CD8-positive, alpha-beta memory T cell (primary cell): ENCODE results near the gene RASAL2. TPM values are rescaled to one million over a fixed set of nuclear protein-coding genes. Genes with fewer than 3 reads are reported as not detected.

Experiments
- CTCF ChIA-PET: fragments of 350-600 bp; sonication (Branson Sonifier 250); formaldehyde crosslinking; loops from one replicate; lab custom pipeline; 2021; ENCODE audit warnings: antibody characterized with exemption; lab: Charles Lee
- POLR2A ChIA-PET: fragments of 350-600 bp; sonication (Branson Sonifier 250); formaldehyde crosslinking; loops from one replicate; lab custom pipeline; 2021; ENCODE audit warnings: antibody characterized with exemption; lab: Charles Lee
- DNase-seq, 5 donors: peaks; one replicate each; pipeline versions ENCODE4 v3.0.0 to v3.0.0-alpha.2; 2020 to 2022; ENCODE audit warnings: mixed read lengths in 1 of 5
- H3K27ac ChIP-seq: one replicate; pipeline ENCODE4 v1.7.0; 2013; ENCODE audit warnings: low read depth, mild to moderate bottlenecking, low read length, moderate library complexity
- H3K27me3 ChIP-seq: 2 replicates; pipeline ENCODE4 v1.7.0; 2013; ENCODE audit warnings: low read length, mild to moderate bottlenecking; ENCODE audit not compliant: insufficient read depth, poor library complexity, severe bottlenecking
- H3K36me3 ChIP-seq: 2 replicates; pipeline ENCODE4 v1.7.0; 2013; ENCODE audit warnings: mild to moderate bottlenecking, low read length, moderate library complexity; ENCODE audit not compliant: insufficient read depth
- H3K4me1 ChIP-seq: 2 replicates; pipeline ENCODE4 v1.7.0; 2013; ENCODE audit warnings: mild to moderate bottlenecking, low read length, moderate library complexity; ENCODE audit not compliant: insufficient read depth
- H3K4me3 ChIP-seq: 2 replicates; pipeline ENCODE4 v1.7.0; 2013; ENCODE audit warnings: mild to moderate bottlenecking, low read length
- H3K9me3 ChIP-seq: 2 replicates; pipeline ENCODE4 v1.7.0; 2013; ENCODE audit warnings: mild to moderate bottlenecking, low read length
- H3K27ac Mint-ChIP-seq, 8 donors: one replicate each; pipeline ENCODE4 v1.8.0; 2020 to 2021; ENCODE audit warnings: mixed read lengths in 8 of 8, mild to moderate bottlenecking in 6 of 8, inconsistent platforms in 3 of 8, moderate library complexity in 3 of 8
- H3K27me3 Mint-ChIP-seq, 2 donors: one replicate each; pipeline ENCODE4 v1.8.0; 2020 to 2021; ENCODE audit warnings: mixed read lengths in 2 of 2, mild to moderate bottlenecking in 1 of 2, moderate library complexity in 1 of 2
- H3K36me3 Mint-ChIP-seq, 3 donors: one replicate each; pipeline ENCODE4 v1.8.0; 2020 to 2021; ENCODE audit warnings: mixed read lengths in 3 of 3, inconsistent platforms in 1 of 3, mild to moderate bottlenecking in 1 of 3
- H3K4me1 Mint-ChIP-seq, 3 donors: one replicate each; pipeline ENCODE4 v1.8.0; 2020 to 2021; ENCODE audit warnings: mixed read lengths in 3 of 3, inconsistent platforms in 1 of 3, mild to moderate bottlenecking in 1 of 3
- H3K4me3 Mint-ChIP-seq, 7 donors: one replicate each; pipeline ENCODE4 v1.8.0; 2020 to 2021; ENCODE audit warnings: mixed read lengths in 7 of 7, mild to moderate bottlenecking in 6 of 7, moderate library complexity in 4 of 7, inconsistent platforms in 2 of 7
- H3K9me3 Mint-ChIP-seq, 5 donors: one replicate each; pipeline ENCODE4 v1.8.0; 2020 to 2022; ENCODE audit warnings: mixed read lengths in 5 of 5, mild to moderate bottlenecking in 3 of 5, moderate library complexity in 2 of 5, inconsistent platforms in 1 of 5
- polyA plus RNA-seq: library from polyadenylated mRNA; unstranded; fragments of 300-500 nt; fragmentation: Illumina TruSeq; gene quantifications from one replicate; pipeline ENCODE4 v1.2.3, GENCODE V29; 2021
- total RNA-seq, 2 experiments: library from RNA; stranded (reverse); gene quantifications; one replicate each; pipeline ENCODE4 v1.2.3, GENCODE V29; 2021

The RASAL2 gene
- total and polyA plus RNA-seq, 3 experiments from 2014 or later: 0.04 to 0.07 TPM; not detected in 1

GRCh38 chr1:178161516-178161915 is 67.6 kb downstream of the RASAL2 start:
- ChIA-PET POLR2A (no interaction called here), CTCF (no interaction called here)
- peak overlapping the region in 1 of 7 donors; percentile 5 for H3K4me3 Mint-ChIP-seq
- Histone ChIP-seq H3K36me3 (no peaks in the 10 kb centered on the region), H3K9me3 (no peaks in the 10 kb centered on the region), H3K4me3 (no peak overlapping the region), H3K27ac (no peak overlapping the region), H3K27me3 (no peaks in the 10 kb centered on the region), H3K4me1 (no peaks in the 10 kb centered on the region)
- no peaks in the 10 kb centered on the region for H3K4me1 Mint-ChIP-seq
- no peaks in the 10 kb centered on the region for H3K36me3 Mint-ChIP-seq
- peaks cover 0 to 5% (median 3%) of the 10 kb centered on the region in 5 donors for H3K9me3 Mint-ChIP-seq
- peaks cover 0 to 1% of the 10 kb centered on the region in 2 donors for H3K27me3 Mint-ChIP-seq
- H3K27ac Mint-ChIP-seq: no peak overlapping the region
- DNase-seq: no peak

- H3K27ac ChIP-seq: no peak overlapping the region
- CTCF ChIA-PET: no interaction called here
- H3K4me3 ChIP-seq: no peak overlapping the region
- no peaks in the 10 kb centered on the region for H3K27me3 ChIP-seq
- Mint-ChIP-seq H3K4me3 (no peak overlapping the region), H3K36me3 (no peaks in the 10 kb centered on the region), H3K4me1 (no peaks in the 10 kb centered on the region), H3K27me3 (no peaks in the 10 kb centered on the region), H3K27ac (no peak overlapping the region), H3K9me3 (peaks cover 0 to 13% (median 2%) of the 10 kb centered on the region in 5 donors)
- no peaks in the 10 kb centered on the region for H3K36me3 ChIP-seq
- H3K9me3 ChIP-seq: no peaks in the 10 kb centered on the region
- POLR2A ChIA-PET: no interaction called here
- DNase-seq: no peak
- no peaks in the 10 kb centered on the region for H3K4me1 ChIP-seq
These were observed 71.3 kb downstream of the RASAL2 start for GRCh38 chr1:178165196-178165595.

DNA sequence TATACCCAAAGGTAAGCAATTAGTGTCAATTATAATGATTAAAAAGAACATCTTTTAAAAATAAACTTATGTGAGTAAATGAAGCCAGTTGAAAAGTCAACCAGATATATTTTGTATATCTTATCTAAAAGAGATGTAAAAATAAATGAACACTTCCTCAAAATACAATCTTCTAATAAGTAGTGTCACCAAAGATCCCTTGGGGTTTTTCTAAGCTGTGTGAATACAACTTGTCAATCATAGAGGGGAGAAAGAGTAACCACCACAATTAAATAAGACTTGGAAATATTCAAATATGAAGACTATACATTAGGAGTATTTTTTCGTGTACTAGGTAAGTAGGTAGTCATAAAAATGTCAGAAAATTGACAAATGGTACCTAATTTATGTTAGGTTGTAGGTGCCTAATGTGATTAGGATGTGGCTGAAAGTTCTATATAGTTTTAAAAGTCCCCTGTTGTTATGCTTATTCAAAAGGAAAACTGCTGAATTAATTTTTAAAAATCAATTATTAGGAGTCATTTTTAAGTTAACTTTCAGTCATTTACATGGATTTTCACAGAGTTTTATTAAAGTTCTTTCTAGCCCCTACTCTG is 72.6 kb downstream of the RASAL2 start:
- H3K4me3 Mint-ChIP-seq: no peak overlapping the region
- no peaks in the 10 kb centered on the region for H3K36me3 Mint-ChIP-seq
- Histone ChIP-seq H3K36me3 (no peaks in the 10 kb centered on the region), H3K27ac (no peak overlapping the region), H3K4me3 (no peak overlapping the region), H3K9me3 (no peaks in the 10 kb centered on the region), H3K27me3 (no peaks in the 10 kb centered on the region), H3K4me1 (no peaks in the 10 kb centered on the region)
- no peak for DNase-seq
- no peaks in the 10 kb centered on the region for H3K4me1 Mint-ChIP-seq
- H3K27ac Mint-ChIP-seq: no peak overlapping the region
- ChIA-PET POLR2A (no interaction called here), CTCF (no interaction called here)
- H3K9me3 Mint-ChIP-seq: peaks cover 0 to 15% (median 2%) of the 10 kb centered on the region in 5 donors
- no peaks in the 10 kb centered on the region for H3K27me3 Mint-ChIP-seq

- no peak overlapping the region for H3K27ac ChIP-seq
- Mint-ChIP-seq H3K4me1 (no peaks in the 10 kb centered on the region), H3K27ac (no peak overlapping the region), H3K36me3 (no peaks in the 10 kb centered on the region), H3K9me3 (peaks cover 0 to 14% (median 3%) of the 10 kb centered on the region in 5 donors), H3K27me3 (no peaks in the 10 kb centered on the region), H3K4me3 (no peak overlapping the region)
- H3K27me3 ChIP-seq: no peaks in the 10 kb centered on the region
- no peaks in the 10 kb centered on the region for H3K9me3 ChIP-seq
- H3K4me1 ChIP-seq: no peaks in the 10 kb centered on the region
- H3K36me3 ChIP-seq: no peaks in the 10 kb centered on the region
- H3K4me3 ChIP-seq: no peak overlapping the region
- POLR2A ChIA-PET: no interaction called here
- CTCF ChIA-PET: no interaction called here
- no peak for DNase-seq
These were observed 74.6 kb downstream of the RASAL2 start for GRCh38 chr1:178168536-178168935.

GRCh38 chr1:178169649-178170048 is 75.7 kb downstream of the RASAL2 start:
- CTCF ChIA-PET: interaction anchor here (1.5 kb wide), 1 partner anchor 42 kb away, joined by 3 read pairs; no protein-coding TSS in a partner anchor

DNA sequence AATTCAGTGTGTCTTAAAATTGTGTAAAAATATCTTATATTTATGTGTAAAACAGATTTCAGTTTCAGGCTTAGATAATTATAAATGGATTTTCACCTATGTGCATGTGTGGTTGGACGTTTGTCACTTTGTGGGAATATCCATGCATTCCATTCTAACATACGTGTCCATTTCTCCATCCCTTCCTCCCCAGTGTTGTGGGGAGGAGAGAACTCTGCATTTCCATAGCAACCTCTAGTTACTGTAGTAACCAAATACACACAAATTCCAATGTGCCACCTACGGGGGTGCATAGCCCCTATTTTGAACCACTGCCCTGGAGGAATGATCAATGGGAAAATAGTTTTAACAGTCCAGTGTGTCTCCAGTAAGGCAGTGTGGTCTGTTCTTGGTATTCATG is 79.0 kb downstream of the RASAL2 start:
- no peaks in the 10 kb centered on the region for H3K27me3 ChIP-seq
- Mint-ChIP-seq H3K36me3 (no peaks in the 10 kb centered on the region), H3K9me3 (peaks cover 0 to 20% (median 6%) of the 10 kb centered on the region in 5 donors), H3K4me1 (no peaks in the 10 kb centered on the region), H3K4me3 (no peak overlapping the region), H3K27ac (no peak overlapping the region), H3K27me3 (no peaks in the 10 kb centered on the region)
- no peaks in the 10 kb centered on the region for H3K36me3 ChIP-seq
- H3K27ac ChIP-seq: no peak overlapping the region
- no peaks in the 10 kb centered on the region for H3K9me3 ChIP-seq
- no peak for DNase-seq
- ChIA-PET POLR2A (no interaction called here), CTCF (no interaction called here)
- no peaks in the 10 kb centered on the region for H3K4me1 ChIP-seq
- no peak overlapping the region for H3K4me3 ChIP-seq

More at GRCh38 chr1:178169649-178170048, 75.7 kb downstream of the RASAL2 start:
- Mint-ChIP-seq H3K27me3 (no peaks in the 10 kb centered on the region), H3K4me3 (no peak overlapping the region), H3K36me3 (no peaks in the 10 kb centered on the region), H3K9me3 (peaks cover 0 to 15% (median 3%) of the 10 kb centered on the region in 5 donors), H3K27ac (no peak overlapping the region), H3K4me1 (no peaks in the 10 kb centered on the region)
- POLR2A ChIA-PET: no interaction called here
- H3K36me3 ChIP-seq: no peaks in the 10 kb centered on the region
- no peaks in the 10 kb centered on the region for H3K9me3 ChIP-seq
- no peaks in the 10 kb centered on the region for H3K4me1 ChIP-seq
- H3K4me3 ChIP-seq: no peak overlapping the region
- DNase-seq: no peak
- H3K27ac ChIP-seq: no peak overlapping the region
- no peaks in the 10 kb centered on the region for H3K27me3 ChIP-seq

- ChIA-PET CTCF (no interaction called here), POLR2A (no interaction called here)
- Histone ChIP-seq H3K27me3 (no peaks in the 10 kb centered on the region), H3K9me3 (no peaks in the 10 kb centered on the region), H3K4me1 (no peaks in the 10 kb centered on the region), H3K36me3 (no peaks in the 10 kb centered on the region), H3K4me3 (no peak overlapping the region), H3K27ac (no peak overlapping the region)
- peaks cover 0 to 12% (median 6%) of the 10 kb centered on the region in 5 donors for H3K9me3 Mint-ChIP-seq
- DNase-seq: no peak
- no peak overlapping the region for H3K27ac Mint-ChIP-seq
- H3K4me1 Mint-ChIP-seq: no peaks in the 10 kb centered on the region
- no peaks in the 10 kb centered on the region for H3K36me3 Mint-ChIP-seq
- H3K4me3 Mint-ChIP-seq: no peak overlapping the region
- no peaks in the 10 kb centered on the region for H3K27me3 Mint-ChIP-seq
These were observed 80.6 kb downstream of the RASAL2 start for GRCh38 chr1:178174539-178174938.

GRCh38 chr1:178180405-178180804 is 86.5 kb downstream of the RASAL2 start:
- H3K4me3 ChIP-seq: no peak overlapping the region
- H3K9me3 Mint-ChIP-seq: peaks cover 0 to 12% (median 4%) of the 10 kb centered on the region in 5 donors
- no peak overlapping the region for H3K27ac Mint-ChIP-seq
- no peaks in the 10 kb centered on the region for H3K27me3 ChIP-seq
- DNase-seq: no peak
- no peaks in the 10 kb centered on the region for H3K4me1 Mint-ChIP-seq
- H3K4me1 ChIP-seq: no peaks in the 10 kb centered on the region
- no peaks in the 10 kb centered on the region for H3K27me3 Mint-ChIP-seq
- no peaks in the 10 kb centered on the region for H3K36me3 Mint-ChIP-seq
- H3K4me3 Mint-ChIP-seq: no peak overlapping the region
- POLR2A ChIA-PET: no interaction called here
- H3K27ac ChIP-seq: no peak overlapping the region
- CTCF ChIA-PET: interaction anchor here (0.8 kb wide), 1 partner anchor 33 kb away, joined by 4 read pairs; no protein-coding TSS in a partner anchor
- H3K36me3 ChIP-seq: no peaks in the 10 kb centered on the region
- H3K9me3 ChIP-seq: no peaks in the 10 kb centered on the region
